Right lobe of liver (tissue), 6 donors: ENCODE data around the gene CLEC18B. TPM values are rescaled to one million over a fixed set of nuclear protein-coding genes. Genes with fewer than 3 reads are reported as not detected.
A peak's percentile ranks its signal among the peaks of the same experiment; 100 is the strongest.
"Not testable (repeated sequence)": the region's sequence is repeated elsewhere in the genome, so short reads cannot be mapped to it uniquely, and the experiment has no call there.

Experiments
- ATAC-seq, 4 donors: fragments of 200-7000 bp; cut with Tn5 transposase; one replicate each; pipeline ENCODE4 v1.9.1; 2020; ENCODE audit warnings: mild to moderate bottlenecking in 4 of 4, moderate library complexity in 4 of 4
- DNase-seq, 3 donors: peaks; one replicate each; pipeline ENCODE4 v3.0.0-alpha.2; 2020
- H3K27ac ChIP-seq, 3 donors: fragments of 200-600 bp; one replicate each; pipeline ENCODE4 v1.8.0; 2022
- H3K27me3 ChIP-seq, 2 donors: fragments of 200-600 bp; one replicate each; pipeline ENCODE4 v1.8.0; 2022
- H3K36me3 ChIP-seq, 4 donors: fragments of 200-600 bp; sonication (generic) in 1 of 4; one replicate each; pipeline versions ENCODE4 v1.5.1 to v1.8.0; 2017 to 2022; ENCODE audit warnings: control low read depth in 1 of 4
- H3K4me1 ChIP-seq, 4 donors: fragments of 200-600 bp; sonication (generic) in 1 of 4; one replicate each; pipeline versions ENCODE4 v1.5.1 to v1.8.0; 2017 to 2022; ENCODE audit warnings: control low read depth in 1 of 4
- H3K4me3 ChIP-seq, 3 donors: fragments of 200-600 bp; one replicate each; pipeline ENCODE4 v1.8.0; 2022
- H3K9me3 ChIP-seq, 4 donors: fragments of 200-600 bp; sonication (generic) in 1 of 4; one replicate each; pipeline versions ENCODE4 v1.5.1 to v1.8.0; 2017 to 2022; ENCODE audit warnings: control low read depth in 1 of 4
- WGBS: methylation state at CpG from one replicate; pipeline ENCODE4 v1.1.6; 2018; ENCODE audit warnings: low coverage, low lambda C conversion rate; ENCODE audit not compliant: insufficient coverage; ENCODE audit errors: missing lambda C conversion rate; 5-methylcytosine and 5-hydroxymethylcytosine counted together
- intact Hi-C, 2 donors: fragments of 100-400 bp; cut with DNase I; formaldehyde crosslinking; loops; one replicate each; pipeline versions ENCODE4 v1.11.2 to v1.14.1; 2022
- total RNA-seq, 6 experiments: library from RNA; depleted of rRNA in 2 of 6; stranded (reverse); fragments of >200 nt in 2 of 6; fragmentation: NEBNext Ultra II Directional in 3 of 6; extraction: Animal tissue kit (Norgen Biotek cat#: 25700) in 3 of 6; gene quantifications; one replicate each; pipeline versions ENCODE4 v1.1.0 to v1.2.4, GENCODE V29; 2016 to 2023
- donor health status: DM: no; HTN: yes; CAD: no.
- donor health status: DM: no; HTN: no; CAD: no.
- donor health status: DM: no; HTN: no; CAD: no.
- donor health status: DM: no; HTN: yes; CAD: no.
- donor health status: DM: no; HTN: yes; CAD: no.

CLEC18B gene
- total RNA-seq, 6 experiments from 2014 or later = 0.64 to 0.75 (median 0.71) TPM; not detected in 3

GRCh38 chr16:74407362-74407705 is 13.9 kb downstream of the CLEC18B start:
- WGBS = 4% methylated on average over 9 of the region's 23 CpGs
- ATAC-seq = peak; percentile 48 to 71 (median 62)

GRCh38 chr16:74406600-74407361 is 14.5 kb downstream of the CLEC18B start:
- H3K4me3 ChIP-seq = peak overlapping the region; percentile 26 to 44 (median 43)
- DNase-seq, H3K9me3 ChIP-seq, H3K4me1 ChIP-seq, H3K36me3 ChIP-seq, H3K27me3 ChIP-seq, H3K27ac ChIP-seq, intact Hi-C loops: not testable (repeated sequence)
- peak; percentile 82 to 92 (median 91) for ATAC-seq
- no CpG with 5 or more reads among the region's 71 CpGs for WGBS

More at GRCh38 chr16:74407362-74407705, 13.9 kb downstream of the CLEC18B start:
- intact Hi-C loops, H3K27me3 ChIP-seq, H3K9me3 ChIP-seq, H3K36me3 ChIP-seq, H3K27ac ChIP-seq, H3K4me1 ChIP-seq: not testable (repeated sequence)
- peak in 1 of 3 donors; percentile 34 for DNase-seq
- H3K4me3 ChIP-seq = peak overlapping the region; percentile 26 to 44 (median 43)

DNA sequence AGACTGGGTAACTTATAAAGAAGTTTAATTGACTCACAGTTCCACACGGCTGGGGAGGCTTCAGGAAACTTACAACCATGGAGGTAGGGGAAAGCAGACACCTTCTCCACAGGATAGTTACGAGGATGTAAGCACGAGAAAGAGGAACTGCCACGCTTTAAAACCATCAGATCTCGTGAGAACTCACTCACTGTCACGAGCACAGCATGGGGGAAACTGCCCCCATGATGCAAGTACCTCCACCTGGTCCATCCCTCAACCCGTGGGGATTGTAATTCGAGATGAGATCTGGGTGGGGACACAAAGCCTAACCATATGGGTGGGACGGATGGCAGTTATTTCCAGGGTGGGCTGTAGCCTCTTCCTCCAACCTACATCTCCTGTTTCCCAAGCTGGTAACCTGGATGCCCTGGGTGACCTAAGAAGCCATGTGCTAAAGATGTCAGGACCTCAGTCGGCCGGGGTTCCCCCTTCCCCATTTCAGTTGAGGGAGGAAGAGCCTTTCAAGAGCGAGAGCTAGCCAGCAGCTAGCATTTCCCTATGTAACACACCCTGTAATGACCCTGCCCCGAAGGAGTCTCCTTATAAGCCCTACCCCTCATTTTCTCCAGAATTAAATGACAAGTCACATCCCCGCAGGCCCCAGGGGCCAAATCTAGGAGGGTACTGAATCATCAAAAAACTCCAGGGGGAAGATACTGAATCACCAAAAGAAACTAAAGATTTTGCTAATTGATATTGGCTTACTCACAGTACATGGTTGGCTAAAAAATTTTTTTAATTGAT is 16.9 kb downstream of the CLEC18B start:
- DNase-seq, H3K27me3 ChIP-seq, ATAC-seq, H3K4me1 ChIP-seq, intact Hi-C loops, H3K36me3 ChIP-seq, H3K9me3 ChIP-seq, H3K4me3 ChIP-seq, H3K27ac ChIP-seq: not testable (repeated sequence)
- 52% methylated on average over 7 of the region's 14 CpGs for WGBS

DNA sequence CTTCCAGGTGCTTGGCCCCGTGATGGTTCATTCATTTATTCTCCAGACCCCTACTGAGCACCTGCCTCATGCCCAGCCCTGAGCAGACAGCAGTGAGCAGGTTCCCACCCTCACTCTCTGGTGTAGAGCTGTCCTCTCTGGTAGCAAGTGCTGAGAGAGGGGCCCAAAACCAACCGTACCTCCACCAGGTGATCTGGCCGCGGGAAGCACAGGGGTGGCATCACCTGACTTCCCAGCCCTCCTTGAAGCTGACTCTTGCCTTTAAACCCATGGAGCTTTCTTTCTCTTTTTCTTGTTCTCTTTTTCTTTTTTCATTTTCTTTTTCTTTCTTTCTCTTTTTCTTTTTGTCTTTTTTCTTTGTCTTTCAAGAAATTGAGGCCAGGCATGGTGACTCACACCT is 21.0 kb downstream of the CLEC18B start:
- H3K9me3 ChIP-seq, DNase-seq, H3K27me3 ChIP-seq, intact Hi-C loops, H3K4me3 ChIP-seq, H3K27ac ChIP-seq, H3K36me3 ChIP-seq, H3K4me1 ChIP-seq, ATAC-seq: not testable (repeated sequence)
- 69% methylated on average over 3 of the region's 4 CpGs for WGBS

DNA sequence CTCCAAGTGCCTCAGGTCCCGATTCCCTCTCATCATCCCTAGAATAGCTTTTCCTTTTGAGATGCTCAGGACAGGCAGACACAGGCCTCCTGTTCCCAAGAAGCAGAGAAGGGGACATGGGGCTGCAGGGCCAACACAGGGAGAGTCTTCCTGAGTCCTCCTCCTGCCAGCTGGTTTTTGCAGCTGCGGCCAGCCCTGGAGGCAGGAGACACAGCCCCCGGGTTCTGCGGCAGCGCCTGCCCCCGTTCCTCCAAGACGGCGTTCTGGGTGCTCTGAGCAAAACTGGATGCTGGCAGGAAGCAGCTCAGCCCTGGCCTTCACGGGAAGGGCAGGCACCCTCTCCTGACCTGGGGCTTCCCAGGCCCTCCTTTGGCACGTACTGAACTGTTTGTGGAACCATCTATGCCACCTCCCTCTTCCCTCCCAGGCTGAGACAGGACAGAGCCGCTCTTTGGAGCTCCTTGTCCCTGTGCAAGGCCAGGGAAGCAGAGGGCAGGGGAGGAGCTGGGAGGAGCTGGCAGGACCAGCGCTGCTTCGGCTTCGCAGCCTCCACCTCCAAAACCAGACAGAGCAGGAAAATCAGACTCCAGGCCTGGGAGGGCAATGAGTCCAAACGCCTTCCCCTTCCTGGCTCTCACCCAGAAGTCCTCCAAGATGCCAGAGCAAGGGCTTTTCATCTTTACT is 22.9 kb downstream of the CLEC18B start:
- H3K9me3 ChIP-seq, intact Hi-C loops, DNase-seq, H3K27ac ChIP-seq, H3K27me3 ChIP-seq, H3K36me3 ChIP-seq, H3K4me1 ChIP-seq, H3K4me3 ChIP-seq: not testable (repeated sequence)
- ATAC-seq = peak; percentile 23 to 55 (median 46)
- WGBS = 40% methylated on average over 4 of the region's 15 CpGs

DNA sequence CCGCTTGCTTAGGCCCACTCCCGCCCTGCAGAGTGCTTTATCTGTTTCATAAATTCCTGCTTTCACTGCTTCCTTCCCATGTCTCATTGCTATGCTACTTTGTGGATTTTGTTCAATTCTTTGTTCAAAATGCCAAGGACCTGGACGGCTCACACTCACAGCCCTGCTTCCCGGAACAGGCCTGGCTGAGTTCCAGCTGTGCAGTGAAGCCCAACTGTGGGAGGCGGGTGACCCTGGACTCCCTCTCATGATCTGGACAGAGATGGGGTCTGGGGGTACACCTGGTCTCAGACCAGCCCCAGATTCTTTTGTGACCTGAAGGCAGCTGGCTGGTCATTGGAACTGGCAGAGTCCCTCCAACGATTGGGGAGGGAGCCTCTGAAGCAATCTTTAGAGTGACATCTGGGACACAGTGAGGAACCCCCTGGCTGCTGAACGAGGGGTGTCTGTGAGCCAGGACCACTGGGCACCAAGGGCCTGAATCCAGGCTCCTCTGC is 24.7 kb downstream of the CLEC18B start:
- peak; percentile 57 to 76 (median 64) for ATAC-seq
- 41% methylated on average over 7 of the region's 7 CpGs for WGBS
- H3K27ac ChIP-seq, H3K9me3 ChIP-seq, H3K4me1 ChIP-seq, H3K36me3 ChIP-seq, H3K27me3 ChIP-seq, DNase-seq, H3K4me3 ChIP-seq, intact Hi-C loops: not testable (repeated sequence)

GRCh38 chr16:74394604-74395003 is 26.7 kb downstream of the CLEC18B start:
- 83% methylated on average over 1 of the region's 5 CpGs for WGBS
- H3K27ac ChIP-seq, H3K36me3 ChIP-seq, H3K9me3 ChIP-seq, H3K4me3 ChIP-seq, ATAC-seq, intact Hi-C loops, DNase-seq, H3K4me1 ChIP-seq, H3K27me3 ChIP-seq: not testable (repeated sequence)

- DNase-seq, ATAC-seq, H3K36me3 ChIP-seq, H3K27me3 ChIP-seq, H3K9me3 ChIP-seq, H3K4me3 ChIP-seq, intact Hi-C loops, H3K4me1 ChIP-seq, H3K27ac ChIP-seq: not testable (repeated sequence)
- WGBS = 50% methylated on average over 1 of the region's 9 CpGs
These were observed 27.1 kb downstream of the CLEC18B start for GRCh38 chr16:74394131-74394530.

GRCh38 chr16:74391454-74392050 is 29.7 kb downstream of the CLEC18B start:
- intact Hi-C loops, H3K36me3 ChIP-seq, H3K4me1 ChIP-seq, DNase-seq, ATAC-seq, H3K27ac ChIP-seq, H3K9me3 ChIP-seq, H3K27me3 ChIP-seq, H3K4me3 ChIP-seq: not testable (repeated sequence)
- WGBS = 79% methylated on average over 8 of the region's 13 CpGs

GRCh38 chr16:74382339-74383034 is 38.8 kb downstream of the CLEC18B start:
- H3K9me3 ChIP-seq, DNase-seq, H3K4me3 ChIP-seq, H3K36me3 ChIP-seq, H3K27ac ChIP-seq, H3K27me3 ChIP-seq, H3K4me1 ChIP-seq, ATAC-seq, intact Hi-C loops: not testable (repeated sequence)
- 33% methylated on average over 2 of the region's 6 CpGs for WGBS
